ENCODE data around the gene CYYR1.

Gene CYYR1

GRCh38 chr21:26565546-26565945 lies 7.5 kb downstream of the CYYR1 start:
- no peak for DNase-seq
- TF ChIP-seq POLR2A (IDR thresholded peaks at IDR 0.05; ENCODE audit: low read length) (no peak), GATA1 (IDR thresholded peaks at IDR 0.05; ENCODE audit: low read depth, low read length) (no peak)

GRCh38 chr21:26565111-26565510 lies 8.0 kb downstream of the CYYR1 start:
- no peak for TF ChIP-seq GATA1 (IDR thresholded peaks at IDR 0.05; ENCODE audit: low read depth, low read length)
- no peak for TF ChIP-seq POLR2A (IDR thresholded peaks at IDR 0.05; ENCODE audit: low read length)
- no peak for DNase-seq

GRCh38 chr21:26563856-26564503 lies 9.1 kb downstream of the CYYR1 start:
- no peak for DNase-seq
- no peak for TF ChIP-seq GATA1 (IDR thresholded peaks at IDR 0.05; ENCODE audit: low read depth, low read length)
- no peak for TF ChIP-seq POLR2A (IDR thresholded peaks at IDR 0.05; ENCODE audit: low read length)

DNA sequence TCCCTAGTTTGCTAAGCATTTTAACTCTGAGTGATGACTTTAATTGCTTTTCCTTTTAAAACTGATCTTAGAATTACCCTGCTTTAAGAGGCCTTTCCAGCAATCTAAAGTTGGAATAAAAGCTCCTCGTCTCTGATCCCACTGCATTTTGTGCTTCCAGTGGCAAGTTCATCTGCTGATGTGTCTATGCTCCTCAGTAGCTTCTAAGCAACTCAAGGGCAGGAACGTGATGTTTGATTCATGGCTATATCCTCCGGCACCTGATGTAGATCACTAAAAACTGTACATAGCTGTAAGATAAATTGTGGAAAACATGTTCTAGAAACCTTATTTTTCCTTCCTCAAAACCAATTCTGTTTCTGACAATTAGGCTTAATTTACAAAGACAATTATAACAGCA lies 12.5 kb downstream of the CYYR1 start:
- no peak for DNase-seq
- TF ChIP-seq POLR2A (IDR thresholded peaks at IDR 0.05; ENCODE audit: low read length), result no peak
- TF ChIP-seq GATA1 (IDR thresholded peaks at IDR 0.05; ENCODE audit: low read depth, low read length), result no peak

DNA sequence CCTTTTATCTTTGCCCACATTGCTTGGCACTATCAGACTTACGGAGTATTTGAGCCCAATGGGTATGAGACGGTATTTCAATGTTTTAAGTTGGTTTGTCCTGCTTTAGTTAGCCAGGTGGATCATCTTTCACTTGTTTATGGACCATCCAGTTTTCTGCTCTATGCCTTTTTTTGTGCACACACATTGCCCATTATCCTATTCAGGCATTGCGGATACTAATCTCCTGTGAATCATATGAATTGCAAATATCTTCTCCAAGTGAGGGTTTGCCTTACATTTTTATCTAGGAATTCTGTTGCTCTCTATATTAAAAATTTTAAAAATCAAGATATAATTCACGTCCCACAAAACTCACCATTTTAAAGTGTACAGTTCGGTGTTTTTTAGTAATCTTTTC lies 14.0 kb downstream of the CYYR1 start:
- DNase-seq, result no peak
- no peak for TF ChIP-seq GATA1 (IDR thresholded peaks at IDR 0.05; ENCODE audit: low read depth, low read length)
- no peak for TF ChIP-seq POLR2A (IDR thresholded peaks at IDR 0.05; ENCODE audit: low read length)

DNA sequence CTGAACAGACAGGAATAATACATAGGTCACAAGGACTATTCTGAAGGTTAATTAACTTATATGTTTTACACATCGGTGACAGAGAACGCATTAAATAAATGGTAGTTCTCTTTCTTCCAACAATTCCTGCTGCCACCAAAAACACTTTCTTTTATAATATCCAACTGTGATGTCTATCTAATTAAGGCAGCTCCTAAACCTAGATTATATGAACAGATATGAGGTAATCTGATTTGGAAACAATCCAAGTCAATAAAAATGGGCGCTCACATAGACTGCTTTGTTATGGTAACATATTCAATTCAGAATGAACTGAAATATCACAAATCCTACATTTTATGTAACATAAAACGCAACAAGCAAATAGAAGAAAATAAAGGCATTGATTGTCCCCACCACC lies 16.0 kb downstream of the CYYR1 start:
- DNase-seq, result no peak
- TF ChIP-seq GATA1 (IDR thresholded peaks at IDR 0.05; ENCODE audit: low read depth, low read length) (no peak), POLR2A (IDR thresholded peaks at IDR 0.05; ENCODE audit: low read length) (no peak)

- no peak for DNase-seq
- TF ChIP-seq POLR2A (IDR thresholded peaks at IDR 0.05; ENCODE audit: low read length) (no peak), GATA1 (IDR thresholded peaks at IDR 0.05; ENCODE audit: low read depth, low read length) (no peak)
Measured at GRCh38 chr21:26555540-26556146, 17.4 kb downstream of the CYYR1 start.

- TF ChIP-seq POLR2A (IDR thresholded peaks at IDR 0.05; ENCODE audit: low read length) (no peak), GATA1 (IDR thresholded peaks at IDR 0.05; ENCODE audit: low read depth, low read length) (no peak)
- DNase-seq, result no peak
Measured at GRCh38 chr21:26554365-26554764, 18.7 kb downstream of the CYYR1 start.

GRCh38 chr21:26553898-26554297 lies 19.2 kb downstream of the CYYR1 start:
- DNase-seq, result no peak
- TF ChIP-seq GATA1 (IDR thresholded peaks at IDR 0.05; ENCODE audit: low read depth, low read length), result no peak
- TF ChIP-seq POLR2A (IDR thresholded peaks at IDR 0.05; ENCODE audit: low read length), result no peak

DNA sequence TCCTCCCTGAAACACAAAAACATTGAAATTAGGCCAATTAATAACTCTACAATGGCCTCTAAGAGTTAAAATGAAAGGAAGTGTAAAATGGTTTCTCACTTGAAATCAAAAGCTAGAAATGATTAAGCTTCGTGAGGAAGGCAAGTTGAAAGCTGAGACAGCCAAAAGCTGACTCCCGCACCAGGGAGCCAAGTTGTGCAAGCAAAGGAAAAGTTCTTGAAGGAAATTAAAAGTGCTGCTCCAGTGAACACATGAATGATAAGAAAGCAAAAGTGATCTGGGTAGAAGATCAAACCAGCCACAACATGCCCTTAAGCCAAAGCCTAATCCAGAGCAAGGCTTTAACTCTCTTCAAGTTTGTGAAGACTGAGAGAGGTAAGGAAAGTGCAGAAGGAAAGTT lies 22.8 kb downstream of the CYYR1 start:
- TF ChIP-seq GATA1 (IDR thresholded peaks at IDR 0.05; ENCODE audit: low read depth, low read length) (no peak), POLR2A (IDR thresholded peaks at IDR 0.05; ENCODE audit: low read length) (no peak)
- DNase-seq, result no peak

DNA sequence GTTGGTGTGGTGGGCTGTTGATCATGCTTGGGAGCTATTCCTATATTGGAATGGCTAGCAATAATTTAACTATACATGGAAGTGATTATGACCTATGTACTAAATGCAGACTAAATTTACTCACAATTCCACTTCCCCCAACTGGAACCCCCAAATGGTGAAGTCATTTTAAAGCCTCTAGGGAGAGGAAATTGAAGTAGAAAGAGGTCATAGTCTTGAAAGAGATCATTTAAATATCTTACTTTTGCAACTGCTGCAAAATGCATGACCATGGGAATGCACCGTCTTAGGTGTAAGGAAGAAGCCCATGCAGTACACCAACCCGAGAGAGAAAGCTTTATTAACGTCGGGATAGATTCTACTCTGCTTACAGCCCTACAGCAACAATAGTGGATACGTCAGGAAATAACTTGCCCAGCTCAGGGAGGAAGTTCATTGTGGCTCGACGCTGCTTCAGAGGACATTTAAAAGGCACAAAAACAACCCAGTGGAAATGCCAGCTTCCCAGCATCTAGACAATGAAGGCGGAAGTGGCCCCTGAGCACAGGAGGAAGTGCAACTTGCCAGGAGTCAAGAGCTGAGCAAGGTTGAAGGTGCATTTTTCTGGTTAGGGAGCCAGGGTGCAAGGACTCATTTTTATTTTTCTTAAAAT lies 26.5 kb downstream of the CYYR1 start:
- TF ChIP-seq GATA1 (IDR thresholded peaks at IDR 0.05; ENCODE audit: low read depth, low read length) (no peak), POLR2A (IDR thresholded peaks at IDR 0.05; ENCODE audit: low read length) (no peak)
- no peak for DNase-seq

- TF ChIP-seq POLR2A (IDR thresholded peaks at IDR 0.05; ENCODE audit: low read length) (no peak), GATA1 (IDR thresholded peaks at IDR 0.05; ENCODE audit: low read depth, low read length) (no peak)
- no peak for DNase-seq
Measured at GRCh38 chr21:26544201-26544775, 28.8 kb downstream of the CYYR1 start.

- no peak for DNase-seq
- TF ChIP-seq POLR2A (IDR thresholded peaks at IDR 0.05; ENCODE audit: low read length), result no peak
- no peak for TF ChIP-seq GATA1 (IDR thresholded peaks at IDR 0.05; ENCODE audit: low read depth, low read length)
Measured at GRCh38 chr21:26540651-26541050, 32.4 kb downstream of the CYYR1 start.

DNA sequence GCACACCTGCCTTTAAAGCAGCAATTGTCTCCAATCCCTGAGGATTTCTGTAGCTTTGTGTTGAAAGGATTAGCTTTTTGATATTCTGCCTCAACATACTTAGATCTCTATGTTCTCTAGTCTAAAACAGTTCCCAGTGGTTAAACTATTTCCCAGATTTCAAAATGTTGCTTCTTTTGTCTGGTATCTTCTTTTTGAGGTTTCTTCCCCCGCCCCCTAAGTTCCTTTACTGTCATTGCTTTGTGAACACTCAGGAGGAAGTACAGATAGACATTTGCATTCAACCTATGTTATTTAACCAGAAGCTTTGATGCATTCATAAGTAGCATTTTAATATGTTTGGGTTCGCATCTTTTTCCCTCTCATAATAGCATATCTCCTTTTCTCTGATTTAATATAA lies 33.5 kb downstream of the CYYR1 start:
- no peak for DNase-seq
- no peak for TF ChIP-seq GATA1 (IDR thresholded peaks at IDR 0.05; ENCODE audit: low read depth, low read length)

DNA sequence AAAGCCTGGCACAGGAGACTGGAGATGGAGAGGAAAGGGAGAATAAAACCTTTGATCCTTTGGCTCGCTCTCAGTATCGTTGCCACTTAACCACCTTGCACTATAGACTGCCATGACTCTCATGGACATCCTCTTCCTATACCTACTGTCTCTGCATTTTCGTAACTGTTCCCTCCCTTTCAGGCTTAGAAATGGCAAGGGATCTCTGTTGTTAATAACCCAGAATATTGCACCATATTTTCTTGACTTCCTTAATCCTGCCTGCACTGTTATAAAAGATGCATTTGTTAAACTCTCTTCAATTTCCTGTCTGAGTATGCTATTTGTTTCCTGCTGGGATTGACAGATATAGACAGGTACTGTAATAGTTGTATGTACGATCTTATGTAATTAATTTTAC lies 38.6 kb downstream of the CYYR1 start:
- no peak for TF ChIP-seq POLR2A (IDR thresholded peaks at IDR 0.05; ENCODE audit: low read length)
- TF ChIP-seq GATA1 (IDR thresholded peaks at IDR 0.05; ENCODE audit: low read depth, low read length), result no peak
- DNase-seq, result no peak

Data from erythroblast (primary cell).